WTC11 (cell line): Measurements from ENCODE around the gene CDX2. TPM values are rescaled to one million over a fixed set of nuclear protein-coding genes. Genes with fewer than 3 reads are reported as not detected.

Experiments
- ATAC-seq: fragments of 200-7000 bp; cut with Tn5 transposase; 2 replicates; pipeline ENCODE4 v1.10.0; 2021; ENCODE audit warnings: mild to moderate bottlenecking, moderate library complexity
- CTCF ChIA-PET: fragments of 300-600 bp; sonication (Branson Sonifier 250); formaldehyde crosslinking; loops from one replicate; lab custom pipeline; 2021; ENCODE audit warnings: antibody characterized with exemption; lab: Charles Lee
- POLR2A ChIA-PET: fragments of 350-600 bp; sonication (Branson Sonifier 250); formaldehyde crosslinking; loops from one replicate; lab custom pipeline; 2021; ENCODE audit warnings: antibody characterized with exemption; lab: Charles Lee
- DNase-seq: peaks from one replicate; pipeline ENCODE4 v3.0.0; 2021; ENCODE audit warnings: low spot score
- H3K27ac Mint-ChIP-seq: 2 replicates; pipeline ENCODE4 v1.8.0; 2021; ENCODE audit warnings: mixed read lengths
- H3K27me3 Mint-ChIP-seq: 2 replicates; pipeline ENCODE4 v1.8.0; 2021; ENCODE audit warnings: low read depth, mild to moderate bottlenecking, moderate library complexity, mixed read lengths
- H3K36me3 Mint-ChIP-seq: 2 replicates; pipeline ENCODE4 v1.8.0; 2021; ENCODE audit warnings: mixed read lengths
- H3K4me1 Mint-ChIP-seq: 2 replicates; pipeline ENCODE4 v1.8.0; 2022; ENCODE audit warnings: mixed read lengths
- H3K4me3 Mint-ChIP-seq: 2 replicates; pipeline ENCODE4 v1.8.0; 2021; ENCODE audit warnings: mild to moderate bottlenecking, moderate library complexity, mixed read lengths
- H3K9me3 Mint-ChIP-seq: 2 replicates; pipeline ENCODE4 v1.8.0; 2021; ENCODE audit warnings: mixed read lengths
- ESRRA ChIP-seq: sonication (generic); formaldehyde crosslinking; IDR thresholded peaks from 2 replicates; pipeline ENCODE4 v1.8.1; 2022; ENCODE audit warnings: mild to moderate bottlenecking, missing genetic modification reagents, borderline replicate concordance
- HMGA2 ChIP-seq: fragments of 250-450 bp; sonication (Bioruptor Pico); IDR thresholded peaks from 2 replicates; pipeline ENCODE4 v1.4.0; 2021; ENCODE audit warnings: mild to moderate bottlenecking, moderate library complexity
- JUN ChIP-seq: sonication (generic); formaldehyde crosslinking; IDR thresholded peaks from 2 replicates; pipeline ENCODE4 v1.8.0; 2023; ENCODE audit warnings: mild to moderate bottlenecking, missing genetic modification reagents
- KAT7 ChIP-seq: sonication (generic); formaldehyde crosslinking; IDR thresholded peaks from 2 replicates; pipeline ENCODE4 v1.8.1; 2023; ENCODE audit warnings: missing genetic modification reagents, mild to moderate bottlenecking, borderline replicate concordance
- ZNF232 ChIP-seq: sonication (generic); formaldehyde crosslinking; IDR thresholded peaks from 2 replicates; pipeline ENCODE4 v1.8.0; 2022; ENCODE audit warnings: mild to moderate bottlenecking, missing genetic modification reagents
- ZNF263 ChIP-seq: sonication (generic); formaldehyde crosslinking; IDR thresholded peaks from 2 replicates; pipeline ENCODE4 v1.8.1; 2022; ENCODE audit warnings: low read depth, mild to moderate bottlenecking, moderate library complexity, missing genetic modification reagents
- ZNF671 ChIP-seq: fragments of 250-450 bp; sonication (Bioruptor Pico); IDR thresholded peaks from 2 replicates; pipeline ENCODE4 v1.8.0; 2021; ENCODE audit warnings: mild to moderate bottlenecking
- total RNA-seq: library from RNA; stranded (reverse); gene quantifications from 3 replicates; pipeline ENCODE4 v1.2.3, GENCODE V29; 2021
- TF ChIP-seq, protein P1 (sequence below): sonication (generic); formaldehyde crosslinking; IDR thresholded peaks from 2 replicates; pipeline ENCODE4 v1.8.1; 2023; ENCODE audit warnings: mild to moderate bottlenecking, missing genetic modification reagents, borderline replicate concordance
- TF ChIP-seq, protein P2 (sequence below): sonication (generic); formaldehyde crosslinking; IDR thresholded peaks from 2 replicates; pipeline ENCODE4 v1.8.1; 2022; ENCODE audit warnings: low read depth, mild to moderate bottlenecking, moderate library complexity, missing genetic modification reagents, borderline replicate concordance
- TF ChIP-seq, protein P3 (sequence below): sonication (generic); formaldehyde crosslinking; IDR thresholded peaks from 2 replicates; pipeline ENCODE4 v1.8.1; 2023; ENCODE audit warnings: mild to moderate bottlenecking, missing genetic modification reagents, moderate library complexity
- TF ChIP-seq, protein P4 (sequence below): fragments of 250-450 bp; sonication (Bioruptor Pico); IDR thresholded peaks from 2 replicates; pipeline ENCODE4 v1.8.0; 2021; ENCODE audit warnings: mild to moderate bottlenecking

CDX2 gene
- total RNA-seq, 1 experiment from 2014 or later = 0.44 TPM

DNA sequence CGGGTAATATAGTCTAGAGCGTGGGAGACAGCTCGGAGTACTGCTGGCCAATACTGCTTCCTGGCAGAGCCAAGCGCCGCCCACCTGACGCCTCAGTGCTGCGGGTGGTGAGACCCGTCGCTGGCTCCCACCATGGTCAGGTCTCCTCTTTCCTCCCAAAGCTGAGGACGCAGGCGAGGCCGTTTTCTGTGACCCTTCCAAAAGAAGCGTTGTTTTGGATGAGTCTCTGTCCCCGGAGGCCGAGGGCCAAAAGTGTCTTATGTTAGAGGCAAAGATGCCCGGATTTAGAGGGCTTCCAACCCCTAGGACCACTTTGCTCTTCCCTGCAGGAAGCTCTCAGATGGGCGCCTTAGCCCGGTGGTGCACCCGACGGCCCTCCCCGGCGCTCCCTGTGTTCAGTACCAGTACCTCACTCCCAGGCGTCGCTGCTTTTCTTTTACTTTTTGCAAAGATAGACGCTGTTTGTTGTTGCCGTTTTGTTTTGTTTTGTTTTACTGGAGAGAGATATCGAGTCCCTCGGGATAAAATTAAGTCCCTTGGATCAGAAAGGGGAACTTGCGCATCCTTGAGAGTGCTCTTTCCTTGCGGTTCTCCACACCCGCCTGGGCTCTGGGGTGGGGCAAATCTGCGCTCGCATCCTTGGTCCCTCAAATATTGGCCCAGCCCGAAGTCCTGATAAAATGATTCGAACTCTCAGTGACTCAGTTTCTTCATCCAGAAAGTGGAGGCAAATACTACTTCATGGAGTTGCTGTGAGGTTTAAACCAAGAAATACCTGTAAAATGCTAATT lies 42.3 kb downstream of the CDX2 start:
- DNase-seq (peak; percentile 47), ATAC-seq (no peak)
- Mint-ChIP-seq H3K9me3 (no peaks in the 10 kb centered on the region), H3K27ac (no peak overlapping the region), H3K4me3 (no peak overlapping the region), H3K27me3 (peaks cover 100% of the 10 kb centered on the region), H3K4me1 (peaks cover 52% of the 10 kb centered on the region), H3K36me3 (peaks cover 6% of the 10 kb centered on the region; the same call in 1 of the 2 replicates)
- CTCF ChIA-PET = interaction anchor here (0.7 to 4.6 kb wide), 10 partner anchors 27 to 190 kb away, joined by 3 to 39 read pairs (median 4); no protein-coding TSS in a partner anchor
- TF ChIP-seq, protein P1, sequence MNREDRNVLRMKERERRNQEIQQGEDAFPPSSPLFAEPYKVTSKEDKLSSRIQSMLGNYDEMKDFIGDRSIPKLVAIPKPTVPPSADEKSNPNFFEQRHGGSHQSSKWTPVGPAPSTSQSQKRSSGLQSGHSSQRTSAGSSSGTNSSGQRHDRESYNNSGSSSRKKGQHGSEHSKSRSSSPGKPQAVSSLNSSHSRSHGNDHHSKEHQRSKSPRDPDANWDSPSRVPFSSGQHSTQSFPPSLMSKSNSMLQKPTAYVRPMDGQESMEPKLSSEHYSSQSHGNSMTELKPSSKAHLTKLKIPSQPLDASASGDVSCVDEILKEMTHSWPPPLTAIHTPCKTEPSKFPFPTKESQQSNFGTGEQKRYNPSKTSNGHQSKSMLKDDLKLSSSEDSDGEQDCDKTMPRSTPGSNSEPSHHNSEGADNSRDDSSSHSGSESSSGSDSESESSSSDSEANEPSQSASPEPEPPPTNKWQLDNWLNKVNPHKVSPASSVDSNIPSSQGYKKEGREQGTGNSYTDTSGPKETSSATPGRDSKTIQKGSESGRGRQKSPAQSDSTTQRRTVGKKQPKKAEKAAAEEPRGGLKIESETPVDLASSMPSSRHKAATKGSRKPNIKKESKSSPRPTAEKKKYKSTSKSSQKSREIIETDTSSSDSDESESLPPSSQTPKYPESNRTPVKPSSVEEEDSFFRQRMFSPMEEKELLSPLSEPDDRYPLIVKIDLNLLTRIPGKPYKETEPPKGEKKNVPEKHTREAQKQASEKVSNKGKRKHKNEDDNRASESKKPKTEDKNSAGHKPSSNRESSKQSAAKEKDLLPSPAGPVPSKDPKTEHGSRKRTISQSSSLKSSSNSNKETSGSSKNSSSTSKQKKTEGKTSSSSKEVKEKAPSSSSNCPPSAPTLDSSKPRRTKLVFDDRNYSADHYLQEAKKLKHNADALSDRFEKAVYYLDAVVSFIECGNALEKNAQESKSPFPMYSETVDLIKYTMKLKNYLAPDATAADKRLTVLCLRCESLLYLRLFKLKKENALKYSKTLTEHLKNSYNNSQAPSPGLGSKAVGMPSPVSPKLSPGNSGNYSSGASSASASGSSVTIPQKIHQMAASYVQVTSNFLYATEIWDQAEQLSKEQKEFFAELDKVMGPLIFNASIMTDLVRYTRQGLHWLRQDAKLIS (CRISPR knock-in tag) = no peak
- no peak for TF ChIP-seq ZNF232 (CRISPR knock-in tag)
- TF ChIP-seq, protein P2, sequence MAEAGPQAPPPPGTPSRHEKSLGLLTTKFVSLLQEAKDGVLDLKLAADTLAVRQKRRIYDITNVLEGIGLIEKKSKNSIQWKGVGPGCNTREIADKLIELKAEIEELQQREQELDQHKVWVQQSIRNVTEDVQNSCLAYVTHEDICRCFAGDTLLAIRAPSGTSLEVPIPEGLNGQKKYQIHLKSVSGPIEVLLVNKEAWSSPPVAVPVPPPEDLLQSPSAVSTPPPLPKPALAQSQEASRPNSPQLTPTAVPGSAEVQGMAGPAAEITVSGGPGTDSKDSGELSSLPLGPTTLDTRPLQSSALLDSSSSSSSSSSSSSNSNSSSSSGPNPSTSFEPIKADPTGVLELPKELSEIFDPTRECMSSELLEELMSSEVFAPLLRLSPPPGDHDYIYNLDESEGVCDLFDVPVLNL (CRISPR knock-in tag) = no peak
- TF ChIP-seq ZNF671 (CRISPR knock-in tag) = no peak
- no peak for TF ChIP-seq KAT7 (CRISPR knock-in tag)
- no peak for TF ChIP-seq HMGA2 (CRISPR knock-in tag)
- TF ChIP-seq, protein P3, sequence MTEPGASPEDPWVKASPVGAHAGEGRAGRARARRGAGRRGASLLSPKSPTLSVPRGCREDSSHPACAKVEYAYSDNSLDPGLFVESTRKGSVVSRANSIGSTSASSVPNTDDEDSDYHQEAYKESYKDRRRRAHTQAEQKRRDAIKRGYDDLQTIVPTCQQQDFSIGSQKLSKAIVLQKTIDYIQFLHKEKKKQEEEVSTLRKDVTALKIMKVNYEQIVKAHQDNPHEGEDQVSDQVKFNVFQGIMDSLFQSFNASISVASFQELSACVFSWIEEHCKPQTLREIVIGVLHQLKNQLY (CRISPR knock-in tag) = no peak
- TF ChIP-seq ESRRA = no peak
- POLR2A ChIA-PET = no interaction called here

DNA sequence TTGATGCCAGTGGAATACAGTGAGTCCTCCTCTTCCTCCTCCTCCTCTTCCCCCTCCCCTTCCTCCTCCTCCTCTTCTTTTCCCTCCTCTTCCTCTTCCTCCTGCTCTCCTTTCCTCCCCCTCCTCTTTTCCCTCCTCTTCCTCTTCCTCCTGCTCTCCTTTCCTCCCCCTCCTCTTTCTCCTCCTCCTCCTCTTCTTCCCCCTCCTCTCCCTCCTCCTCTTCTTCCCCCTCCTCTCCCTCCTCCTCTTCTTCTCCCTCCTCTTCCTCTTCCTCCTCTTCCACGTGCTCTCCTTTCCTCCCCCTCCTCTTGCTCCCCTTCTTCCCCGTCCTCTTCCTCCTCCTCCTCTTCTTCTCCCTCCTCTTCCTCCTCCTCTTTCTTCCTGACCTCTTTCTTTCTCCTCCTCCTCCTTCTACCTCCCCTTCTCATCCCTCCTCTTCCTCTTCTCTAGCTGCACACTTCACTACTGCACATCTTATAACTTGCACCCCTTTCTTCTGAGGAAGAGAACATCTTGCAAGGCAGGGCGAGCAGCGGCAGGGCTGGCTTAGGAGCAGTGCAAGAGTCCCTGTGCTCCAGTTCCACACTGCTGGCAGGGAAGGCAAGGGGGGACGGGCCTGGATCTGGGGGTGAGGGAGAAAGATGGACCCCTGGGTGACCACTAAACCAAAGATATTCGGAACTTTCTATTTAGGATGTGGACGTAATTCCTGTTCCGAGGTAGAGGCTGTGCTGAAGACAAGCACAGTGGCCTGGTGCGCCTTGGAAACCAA lies 43.7 kb downstream of the CDX2 start:
- no peak for DNase-seq
- peak; percentile 26; the same call in 1 of the 2 replicates for TF ChIP-seq ZNF263 (CRISPR knock-in tag)
- TF ChIP-seq JUN (CRISPR knock-in tag) = no peak
- TF ChIP-seq, protein P4, sequence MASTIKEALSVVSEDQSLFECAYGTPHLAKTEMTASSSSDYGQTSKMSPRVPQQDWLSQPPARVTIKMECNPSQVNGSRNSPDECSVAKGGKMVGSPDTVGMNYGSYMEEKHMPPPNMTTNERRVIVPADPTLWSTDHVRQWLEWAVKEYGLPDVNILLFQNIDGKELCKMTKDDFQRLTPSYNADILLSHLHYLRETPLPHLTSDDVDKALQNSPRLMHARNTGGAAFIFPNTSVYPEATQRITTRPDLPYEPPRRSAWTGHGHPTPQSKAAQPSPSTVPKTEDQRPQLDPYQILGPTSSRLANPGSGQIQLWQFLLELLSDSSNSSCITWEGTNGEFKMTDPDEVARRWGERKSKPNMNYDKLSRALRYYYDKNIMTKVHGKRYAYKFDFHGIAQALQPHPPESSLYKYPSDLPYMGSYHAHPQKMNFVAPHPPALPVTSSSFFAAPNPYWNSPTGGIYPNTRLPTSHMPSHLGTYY (CRISPR knock-in tag) = no peak
- TF ChIP-seq, all 79 proteins: peak for 1
- CTCF ChIA-PET = interaction anchor here (1.7 kb wide), 1 partner anchor 28 kb away, joined by 26 read pairs; no protein-coding TSS in a partner anchor
- peaks cover 100% of the 10 kb centered on the region for H3K27me3 Mint-ChIP-seq
- POLR2A ChIA-PET = no interaction called here
- H3K4me1 Mint-ChIP-seq = peaks cover 61% of the 10 kb centered on the region
- no peak overlapping the region for H3K4me3 Mint-ChIP-seq
- H3K27ac Mint-ChIP-seq = no peak overlapping the region
- no peak for ATAC-seq
- H3K9me3 Mint-ChIP-seq = no peaks in the 10 kb centered on the region
- H3K36me3 Mint-ChIP-seq = peaks cover 6% of the 10 kb centered on the region; the same call in 1 of the 2 replicates
